ENCODE measurements around the gene OTOA. TPM values are rescaled to one million over a fixed set of nuclear protein-coding genes. Genes with fewer than 3 reads are reported as not detected.

The OTOA gene
- 0.15 TPM in 1 of 2 replicates, not detected in the other for total RNA-seq

GRCh38 chr16:21663889-21664647 is at the start of gene OTOA:
OTOA (plus strand) TSS chr16:21663968; CDS start chr16:21678515, 14,547 bp downstream.

GRCh38 chr16:21652453-21652852 is 11.3 kb upstream of the OTOA start, which contains the start of gene IGSF6:
IGSF6 (minus strand) TSS chr16:21652608; CDS start chr16:21652598, 10 bp downstream.

Other genes with a start within 250 kb of the OTOA start
- 160 and 201 TPM in 2 replicates for gene METTL9, start 64.4 kb upstream of the OTOA start, total RNA-seq
- gene IGSF6, start 11.4 kb upstream of the OTOA start, total RNA-seq: not detected in 2 replicates
- gene NPIPB4, start 193.8 kb downstream of the OTOA start, total RNA-seq: 15.8 and 21.1 TPM in 2 replicates